DND-41 (cell line): ENCODE results near the gene MBL2.

ENCODE experiments used
- ATAC-seq: fragments of 200-7000 bp; cut with Tn5 transposase; 3 replicates; pipeline ENCODE4 v1.9.1; 2021; ENCODE audit warnings: low read depth; ENCODE audit not compliant: insufficient read depth
- DNase-seq: peaks from one replicate; pipeline ENCODE4 v3.0.0-alpha.2; 2020
- H2AFZ ChIP-seq: 2 replicates; pipeline ENCODE4 v1.6.0; 2012; ENCODE audit warnings: low read depth, low read length
- H3K27ac ChIP-seq: 2 replicates; pipeline ENCODE4 v1.5.1; 2012; ENCODE audit warnings: low read length, inconsistent platforms
- H3K27me3 ChIP-seq: fragments of 200-600 bp; sonication (generic); 2 replicates; pipeline ENCODE4 v1.6.0; 2012; ENCODE audit warnings: low read length, mild to moderate bottlenecking, inconsistent platforms; ENCODE audit not compliant: insufficient read depth, poor library complexity
- H3K36me3 ChIP-seq: 2 replicates; pipeline ENCODE4 v1.5.1; 2012; ENCODE audit warnings: low read length, inconsistent platforms; ENCODE audit not compliant: insufficient read depth
- H3K4me1 ChIP-seq: 2 replicates; pipeline ENCODE4 v1.5.1; 2012; ENCODE audit warnings: mild to moderate bottlenecking, low read length; ENCODE audit not compliant: insufficient read depth
- H3K4me2 ChIP-seq: 2 replicates; pipeline ENCODE4 v1.6.0; 2012; ENCODE audit warnings: mild to moderate bottlenecking, moderate library complexity, low read length, inconsistent platforms; ENCODE audit not compliant: insufficient read depth
- H3K4me3 ChIP-seq, 2 experiments: fragments of 200-600 bp in 1 of 2; shearing (Covaris generic) in 1 of 2; 2 replicates each; pipeline ENCODE4 v1.5.1; 2012 to 2016; ENCODE audit warnings: inconsistent platforms in 2 of 2, low read length in 2 of 2, mild to moderate bottlenecking in 2 of 2, low read depth in 1 of 2, moderate library complexity in 1 of 2
- H3K79me2 ChIP-seq: 2 replicates; pipeline ENCODE4 v1.6.0; 2012; ENCODE audit warnings: low read length, inconsistent platforms; ENCODE audit not compliant: insufficient read depth
- H3K9ac ChIP-seq: 2 replicates; pipeline ENCODE4 v1.6.0; 2012; ENCODE audit warnings: low read depth, mild to moderate bottlenecking, inconsistent platforms, low read length, moderate library complexity
- H3K9me3 ChIP-seq: 2 replicates; pipeline ENCODE4 v1.5.1; 2012; ENCODE audit warnings: low read length, moderate library complexity, mild to moderate bottlenecking, inconsistent platforms; ENCODE audit not compliant: insufficient read depth, severe bottlenecking
- H4K20me1 ChIP-seq: 2 replicates; pipeline ENCODE4 v1.6.0; 2012; ENCODE audit warnings: low read length; ENCODE audit not compliant: insufficient read depth
- CTCF ChIP-seq: IDR thresholded peaks from 2 replicates; pipeline ENCODE4 v1.5.1; 2012; ENCODE audit warnings: borderline replicate concordance, low read length, moderate library complexity, mild to moderate bottlenecking; ENCODE audit not compliant: poor library complexity, severe bottlenecking; ENCODE audit errors: extremely low read depth
- EZH2 ChIP-seq: IDR thresholded peaks from 3 replicates; pipeline ENCODE4 v1.6.1; 2012; ENCODE audit warnings: borderline replicate concordance, low read depth, mild to moderate bottlenecking, moderate library complexity, low read length, inconsistent platforms; ENCODE audit not compliant: severe bottlenecking

The MBL2 gene

DNA sequence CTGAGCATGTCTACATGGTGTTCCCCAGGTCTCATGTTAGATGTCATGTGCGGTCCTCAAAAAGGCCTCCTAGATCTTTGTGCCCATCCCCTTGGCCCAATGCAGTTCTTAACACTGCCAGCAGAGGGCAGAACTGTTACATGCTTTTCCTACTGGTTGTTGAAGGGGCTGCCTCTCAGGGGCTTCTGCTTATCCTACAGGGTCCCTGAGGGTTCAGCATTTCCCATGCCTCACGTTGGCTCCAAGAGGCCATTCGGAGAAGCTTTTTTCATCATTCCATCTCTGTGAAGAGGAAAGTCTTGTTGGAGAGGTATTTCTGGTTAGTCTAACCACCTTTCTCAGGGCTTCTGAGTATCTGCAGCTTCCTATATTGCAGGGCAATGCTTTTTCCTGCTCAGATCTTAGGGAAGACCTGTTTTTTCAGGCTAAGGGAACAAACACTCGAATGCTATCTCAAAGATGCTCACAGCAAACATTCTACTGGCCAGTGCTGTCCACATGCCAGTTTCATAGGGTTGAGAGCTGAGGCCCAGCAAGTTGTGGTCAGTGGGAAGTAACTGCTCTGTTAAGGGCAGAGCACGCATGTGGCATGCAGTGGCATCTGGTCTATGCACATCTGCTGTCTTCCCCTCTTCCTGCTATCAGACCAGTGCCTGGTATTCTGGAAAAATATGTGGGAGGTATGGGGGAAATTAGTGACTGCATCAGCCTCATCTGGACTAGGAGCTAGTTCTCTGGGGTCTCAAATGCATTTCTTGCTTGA is 31.5 kb downstream of the MBL2 start:
- Histone ChIP-seq H3K4me1 (no peaks in the 10 kb centered on the region), H3K79me2 (no peaks in the 10 kb centered on the region), H3K27me3 (no peaks in the 10 kb centered on the region), H3K27ac (no peak overlapping the region), H3K4me2 (no peak overlapping the region), H3K36me3 (no peaks in the 10 kb centered on the region), H3K4me3 (no peak overlapping the region), H3K9me3 (no peaks in the 10 kb centered on the region), H3K9ac (no peak overlapping the region), H2AFZ (no peak overlapping the region; the same call in 1 of the 2 replicates), H4K20me1 (no peaks in the 10 kb centered on the region)
- DNase-seq = peak; percentile 66
- ATAC-seq = peak; percentile 73
- TF ChIP-seq CTCF (peak; percentile 81), EZH2 (no peak)

GRCh38 chr10:52740155-52740549 is 32.4 kb downstream of the MBL2 start:
- no peaks in the 10 kb centered on the region for H4K20me1 ChIP-seq
- H3K9me3 ChIP-seq = no peaks in the 10 kb centered on the region
- H2AFZ ChIP-seq = no peak overlapping the region
- no peak overlapping the region for H3K27ac ChIP-seq
- TF ChIP-seq CTCF (no peak), EZH2 (no peak)
- H3K4me3 ChIP-seq = no peak overlapping the region
- H3K9ac ChIP-seq = no peak overlapping the region
- no peaks in the 10 kb centered on the region for H3K36me3 ChIP-seq
- DNase-seq (no peak), ATAC-seq (no peak)
- no peaks in the 10 kb centered on the region for H3K4me1 ChIP-seq
- H3K4me2 ChIP-seq = no peak overlapping the region
- no peaks in the 10 kb centered on the region for H3K27me3 ChIP-seq
- no peaks in the 10 kb centered on the region for H3K79me2 ChIP-seq

- TF ChIP-seq EZH2 = no peak
- TF ChIP-seq CTCF = no peak
Measured at GRCh38 chr10:52739380-52740154, 33.0 kb downstream of the MBL2 start.

More at GRCh38 chr10:52739380-52740154, 33.0 kb downstream of the MBL2 start:
- ATAC-seq = no peak
- no peak overlapping the region for H3K9ac ChIP-seq
- no peak overlapping the region for H3K4me3 ChIP-seq
- no peak for DNase-seq
- no peaks in the 10 kb centered on the region for H3K79me2 ChIP-seq
- no peak overlapping the region for H3K4me2 ChIP-seq
- no peaks in the 10 kb centered on the region for H4K20me1 ChIP-seq
- no peaks in the 10 kb centered on the region for H3K27me3 ChIP-seq
- H3K9me3 ChIP-seq = no peaks in the 10 kb centered on the region
- no peaks in the 10 kb centered on the region for H3K4me1 ChIP-seq
- H3K36me3 ChIP-seq = no peaks in the 10 kb centered on the region
- no peak overlapping the region for H2AFZ ChIP-seq
- no peak overlapping the region for H3K27ac ChIP-seq
